Activated CD4-positive, alpha-beta T cell treated with anti-CD3 and anti-CD28 coated beads, Interleukin-2, amount 50 U/mL, for 1 hour (primary cell): ENCODE measurements around the gene CEP350.
"Not testable (repeated sequence)": the region's sequence is repeated elsewhere in the genome, so short reads cannot be mapped to it uniquely, and the experiment has no call there.

Source experiments
- DNase-seq: peaks from one replicate; pipeline ENCODE4 v3.0.0-alpha.2; 2020

CEP350 gene

DNA sequence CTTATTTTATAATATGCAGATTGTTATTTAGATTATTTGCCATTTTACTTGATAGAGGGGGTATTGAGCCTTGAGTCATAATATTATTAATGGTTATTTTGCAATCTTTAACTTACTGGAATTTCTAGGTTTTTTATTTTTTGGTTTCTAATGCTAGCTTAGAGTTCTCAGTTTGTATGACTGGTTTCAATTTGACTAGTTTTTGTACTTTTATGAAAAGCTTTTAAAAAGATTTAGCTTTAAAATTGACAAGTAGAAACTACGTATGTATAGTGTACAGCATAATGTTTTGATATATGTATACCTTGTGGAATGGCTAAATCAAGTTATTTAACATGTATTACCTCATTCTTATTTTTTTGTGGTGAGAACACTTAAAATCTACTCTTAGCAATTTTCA lies 41.5 kb downstream of the CEP350 start:
- no peak for DNase-seq

DNA sequence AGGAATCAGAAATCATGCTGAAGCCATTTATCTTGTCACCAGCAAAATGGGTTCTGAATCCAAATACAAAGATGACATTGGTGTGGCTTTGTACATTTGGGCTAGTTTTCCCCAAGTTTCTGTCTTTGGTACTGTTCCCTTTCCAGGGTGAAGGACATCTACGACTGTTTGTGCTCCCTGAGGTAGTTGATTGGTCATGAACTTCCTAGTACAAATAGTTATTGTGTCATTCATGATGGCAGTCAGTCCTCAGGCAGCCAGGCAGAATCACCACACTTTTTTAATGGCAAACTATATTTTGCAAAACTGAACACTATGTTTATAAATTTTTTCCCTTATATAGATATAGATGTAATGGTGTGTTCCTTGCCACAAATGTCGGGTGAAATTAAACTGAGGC lies 46.0 kb downstream of the CEP350 start:
- no peak for DNase-seq

DNA sequence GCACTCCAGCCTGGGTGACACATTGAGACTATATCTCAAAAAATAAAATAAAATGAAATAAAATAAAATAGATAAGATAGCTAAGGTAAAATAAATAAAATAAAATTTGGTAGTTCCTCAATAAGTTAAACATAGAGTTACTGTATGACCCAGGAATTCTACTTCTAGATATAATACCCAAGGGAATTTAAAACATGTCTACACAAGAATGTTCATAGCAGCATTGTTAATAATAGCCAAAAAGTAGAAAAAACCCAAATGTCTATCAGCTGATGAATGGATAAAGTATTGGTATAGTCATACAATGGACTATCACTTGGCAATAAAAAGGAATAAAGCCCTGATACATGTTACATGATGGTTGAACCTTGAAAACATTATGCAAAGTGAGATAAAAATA lies 47.8 kb downstream of the CEP350 start:
- no peak for DNase-seq

DNA sequence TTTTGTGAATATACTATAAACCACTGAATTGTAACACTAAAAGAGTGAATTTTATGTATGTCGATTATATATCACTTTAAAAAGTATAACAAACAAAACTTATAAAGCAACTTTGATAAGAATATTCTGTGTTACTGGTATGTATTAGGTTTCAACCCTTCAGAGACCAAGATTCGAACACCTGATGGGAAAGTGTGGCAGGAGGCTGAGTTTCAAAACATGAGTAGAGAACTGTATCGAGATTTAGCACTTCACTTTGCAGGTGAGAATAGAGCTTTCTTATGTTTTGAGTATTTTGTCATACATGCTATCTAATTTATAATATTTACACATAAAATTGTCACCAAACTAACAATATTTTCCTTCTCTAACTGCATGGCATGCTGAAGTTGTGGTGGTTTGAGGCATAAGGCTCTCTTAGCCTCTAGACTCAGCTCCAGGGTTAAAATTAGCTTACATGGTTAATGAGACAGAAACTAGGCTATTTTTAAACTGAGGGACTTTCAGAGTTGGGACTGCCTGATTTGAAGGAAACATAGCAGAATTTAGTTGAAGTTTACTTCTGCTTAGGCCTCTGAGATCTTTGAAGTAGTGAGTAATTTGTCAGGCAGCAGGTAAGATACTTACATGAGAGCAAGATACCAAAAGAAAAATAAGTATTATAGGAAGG lies 48.6 kb downstream of the CEP350 start:
- DNase-seq = no peak

DNA sequence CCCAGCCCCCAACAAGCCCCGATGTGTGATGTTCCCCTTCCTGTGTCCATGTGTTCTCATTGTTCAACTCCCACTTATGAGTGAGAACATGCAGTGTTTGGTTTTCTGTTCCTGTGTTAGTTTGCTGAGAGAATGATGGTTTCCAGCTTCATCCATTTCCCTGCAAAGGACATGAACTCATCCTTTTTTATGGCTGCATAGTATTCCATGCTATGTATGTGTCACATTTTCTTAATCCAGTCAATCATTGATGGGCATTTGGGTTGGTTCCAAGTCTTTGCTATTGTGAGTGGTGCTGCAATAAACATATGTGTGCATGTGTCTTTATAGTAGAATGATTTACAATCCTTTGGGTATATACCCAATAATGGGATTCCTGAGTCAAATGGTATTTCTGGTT lies 52.2 kb downstream of the CEP350 start:
- not testable (repeated sequence) for DNase-seq

DNA sequence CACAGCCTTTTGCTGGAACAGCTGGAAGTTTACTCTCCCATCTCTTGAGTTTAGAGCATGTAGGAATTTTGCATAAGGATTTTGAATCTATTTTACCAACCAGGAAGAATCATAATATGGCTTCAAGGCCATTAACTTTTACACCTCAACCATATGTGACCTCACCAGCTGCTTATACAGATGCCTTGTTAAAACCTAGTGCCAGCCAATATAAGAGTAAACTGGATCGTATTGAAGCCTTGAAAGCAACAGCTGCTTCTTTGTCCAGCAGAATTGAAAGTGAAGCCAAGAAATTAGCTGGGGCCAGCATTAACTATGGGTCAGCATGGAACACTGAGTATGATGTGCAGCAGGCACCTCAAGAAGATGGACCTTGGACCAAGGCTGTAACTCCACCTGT lies 65.4 kb downstream of the CEP350 start:
- no peak for DNase-seq

DNA sequence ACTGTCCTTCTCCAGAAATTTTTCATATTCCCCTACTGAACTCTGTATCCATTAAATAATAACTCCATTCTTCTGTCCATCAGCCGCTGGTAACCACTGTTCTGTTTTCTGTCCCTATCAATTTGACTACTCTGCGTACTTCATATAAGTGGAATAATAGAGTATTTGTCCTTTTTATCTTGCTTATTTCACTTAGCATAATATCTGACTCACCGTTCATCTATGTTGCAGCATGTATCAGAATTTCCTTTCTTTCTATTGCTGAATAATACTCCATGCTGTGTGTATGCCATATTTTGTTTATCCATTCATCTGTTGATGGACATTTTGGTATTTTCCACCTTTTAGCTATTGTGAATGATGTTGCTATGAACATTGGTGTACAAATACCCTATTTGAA lies 71.9 kb downstream of the CEP350 start:
- DNase-seq = no peak

DNA sequence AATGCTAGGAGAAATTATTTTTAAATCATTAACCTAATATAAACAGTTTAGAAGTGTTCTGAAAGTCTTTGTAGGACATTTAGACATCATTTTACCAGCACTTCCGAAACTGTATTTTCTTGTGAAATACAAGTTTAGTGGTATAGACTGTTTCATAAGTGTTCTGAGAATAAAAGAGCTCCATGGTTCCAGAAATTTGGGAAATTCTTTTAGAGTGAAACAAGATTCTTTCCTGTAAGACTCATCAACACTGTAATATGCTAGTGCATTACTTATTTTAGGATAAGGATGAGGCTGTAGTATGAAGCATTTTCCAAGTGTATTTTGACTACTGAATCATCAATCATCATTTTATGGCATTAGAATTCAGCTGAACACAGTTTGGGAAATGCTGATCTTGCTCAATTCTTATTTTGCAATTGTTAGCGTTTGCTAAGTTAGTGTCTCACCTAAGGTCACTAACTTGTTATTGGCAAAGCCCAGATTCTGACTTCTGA lies 73.4 kb downstream of the CEP350 start:
- no peak for DNase-seq

DNA sequence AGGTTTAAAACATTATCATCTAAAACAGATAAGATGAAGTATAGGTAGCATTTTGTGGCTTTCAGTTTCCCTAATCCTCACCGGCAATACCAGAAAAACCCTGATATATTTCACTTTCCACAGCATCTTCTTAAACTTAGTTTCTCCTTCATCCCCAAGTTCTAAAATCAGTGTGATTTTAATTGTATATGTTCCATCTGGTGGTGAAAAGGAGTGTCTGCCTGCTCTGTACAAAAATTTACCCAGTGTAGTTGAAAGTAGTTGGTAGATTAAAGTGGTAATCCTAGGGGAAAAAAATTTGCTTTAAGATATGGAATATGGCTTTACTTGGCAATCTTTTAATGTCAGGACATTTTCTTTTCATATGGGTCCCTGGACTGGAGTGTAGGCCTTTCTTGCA lies 74.3 kb downstream of the CEP350 start:
- no peak for DNase-seq

DNA sequence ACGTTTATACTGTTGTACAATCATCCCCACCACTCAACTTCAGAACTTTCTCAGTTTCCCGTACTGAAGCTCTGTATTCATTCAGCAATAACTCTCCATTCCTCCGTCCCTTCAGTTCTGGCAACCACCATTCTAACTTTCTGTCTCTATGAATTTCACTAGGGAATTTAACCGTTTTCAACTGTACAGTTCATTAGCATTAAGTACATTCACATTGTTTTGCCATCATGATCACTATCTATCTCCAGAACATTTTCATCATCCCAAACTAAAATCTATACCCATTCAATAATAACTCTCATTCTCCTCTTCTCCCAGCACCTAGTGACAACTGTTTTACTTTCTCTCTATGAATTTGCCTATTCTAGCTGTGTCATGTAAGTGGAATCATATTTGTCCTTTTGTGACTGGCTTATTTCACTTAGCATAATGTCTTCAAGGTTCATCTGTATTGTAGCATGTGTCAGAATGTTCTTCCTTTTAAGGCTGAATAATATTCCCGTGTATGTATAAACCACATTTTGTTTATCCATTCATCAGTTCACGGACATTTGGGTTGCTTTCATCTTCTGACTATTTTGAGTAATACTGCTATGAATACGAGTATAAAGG lies 75.0 kb downstream of the CEP350 start:
- no peak for DNase-seq

DNA sequence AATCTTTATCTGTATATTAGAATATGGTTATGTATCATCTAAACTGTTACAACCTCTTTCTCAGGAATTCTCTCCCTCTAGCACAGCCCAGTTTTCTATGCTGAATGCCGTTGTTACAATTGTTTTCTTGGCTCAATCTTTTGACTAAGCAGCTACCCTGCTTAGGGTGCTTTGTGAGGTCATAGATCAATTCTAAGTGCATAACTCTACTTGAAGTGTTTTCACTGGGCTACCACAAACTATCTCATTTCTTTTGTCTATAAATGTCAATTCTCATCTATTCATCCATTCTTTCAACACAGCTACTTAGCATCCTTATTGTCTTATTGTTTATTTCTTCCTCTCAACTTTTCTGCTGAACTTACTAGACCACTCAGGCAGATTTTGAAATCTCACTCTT lies 77.1 kb downstream of the CEP350 start:
- DNase-seq = no peak

DNA sequence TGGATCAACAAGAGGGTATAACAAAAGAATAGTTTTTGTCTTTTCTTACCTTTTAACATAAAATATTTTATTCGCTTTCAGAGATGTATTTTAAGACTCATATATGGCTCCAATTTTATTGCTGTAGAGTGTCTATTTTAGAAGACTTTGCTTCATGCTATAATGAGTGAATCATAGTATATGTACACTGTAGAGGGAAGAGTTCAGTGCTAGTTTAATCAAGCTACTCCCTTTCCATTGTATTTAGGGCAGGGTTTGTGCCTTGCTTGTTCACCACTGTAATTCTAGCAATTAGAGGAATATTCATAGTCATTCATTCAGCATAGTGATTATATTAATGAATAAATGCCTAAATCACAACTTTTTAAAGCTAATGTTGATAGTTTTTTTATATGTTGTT lies 78.8 kb downstream of the CEP350 start:
- no peak for DNase-seq

DNA sequence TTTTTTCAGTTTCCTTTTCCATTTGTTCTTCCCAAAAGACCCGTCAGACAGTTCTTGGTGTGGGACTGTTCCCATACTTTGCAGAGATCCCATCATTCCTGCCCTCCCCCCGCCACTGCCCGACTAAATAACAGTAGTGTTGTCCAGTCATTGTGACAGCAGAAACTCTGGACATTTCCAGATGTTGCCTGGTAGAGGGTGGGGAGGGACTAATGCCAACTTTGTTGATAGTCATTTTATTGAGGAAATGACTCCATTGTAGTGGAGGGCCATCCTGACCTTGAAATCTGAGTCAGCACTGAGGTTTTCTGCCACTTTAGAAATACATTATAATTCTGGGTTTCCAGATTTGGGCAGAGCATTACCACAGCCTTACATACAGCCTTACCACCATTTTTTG lies 85.4 kb downstream of the CEP350 start:
- DNase-seq = no peak

DNA sequence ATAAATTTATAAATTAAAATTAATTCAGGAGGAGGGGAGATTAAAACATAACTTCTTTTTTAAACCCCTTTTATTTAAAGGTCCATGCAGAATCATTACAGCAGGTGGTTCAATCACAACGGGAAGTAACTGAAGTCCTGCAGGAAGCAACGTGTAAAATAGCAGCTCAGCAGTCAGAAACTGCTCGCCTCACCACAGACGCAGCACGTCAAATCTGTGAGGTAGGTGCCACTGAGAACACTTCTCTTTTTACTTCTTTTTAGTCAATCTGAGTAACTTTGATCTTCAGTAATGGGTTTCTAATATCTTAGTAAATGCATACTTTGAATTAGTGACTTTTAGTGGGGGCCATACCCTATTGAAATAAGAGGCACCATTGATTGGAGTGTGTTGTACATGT lies 87.0 kb downstream of the CEP350 start:
- no peak for DNase-seq

DNA sequence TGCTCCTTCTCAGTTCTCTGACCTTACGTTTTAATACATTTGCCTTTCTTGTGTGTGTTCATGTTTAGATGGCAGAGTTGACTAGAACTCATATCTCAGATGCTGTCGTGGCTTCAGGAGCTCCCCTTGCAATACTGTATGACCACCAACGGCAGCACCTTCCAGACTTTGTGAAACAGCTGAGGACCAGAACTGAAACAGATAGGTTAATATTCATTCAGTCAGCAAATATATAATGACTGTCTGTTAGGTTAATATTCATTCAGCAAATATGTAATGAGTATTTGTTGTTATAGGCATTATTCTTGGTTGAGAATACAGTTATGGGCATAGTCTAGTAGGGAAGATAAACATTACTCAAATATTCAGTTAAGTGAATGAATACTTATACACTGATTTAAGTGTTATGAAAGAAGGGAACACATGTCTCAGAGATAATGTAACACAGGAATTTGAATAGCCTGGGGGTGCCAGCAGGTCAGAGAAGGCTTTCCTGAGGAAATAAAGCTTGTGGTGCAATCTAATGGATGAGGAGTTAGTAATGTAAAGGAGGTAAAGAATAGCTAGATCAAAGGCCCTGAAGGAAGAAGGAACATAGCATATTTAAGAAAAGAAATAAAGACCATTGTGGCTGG lies 88.5 kb downstream of the CEP350 start:
- no peak for DNase-seq

DNA sequence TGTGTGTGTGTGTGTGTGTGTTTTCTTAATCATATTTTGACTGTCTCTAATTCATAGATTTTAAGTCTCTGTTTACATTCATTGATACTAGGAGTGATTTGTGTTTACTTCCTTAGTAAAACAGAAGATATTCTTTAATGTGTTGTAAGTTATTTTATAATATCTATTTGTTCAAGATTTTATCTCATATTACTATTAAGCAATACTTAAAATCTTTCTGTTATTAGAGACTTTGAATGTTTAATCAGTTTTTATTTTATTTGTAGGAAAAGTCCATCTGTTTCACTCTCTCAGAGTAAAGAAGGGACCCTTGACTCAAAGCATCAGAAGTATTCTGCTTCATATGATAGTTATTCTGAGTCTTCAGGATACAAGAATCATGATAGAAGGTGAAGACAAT lies 89.2 kb downstream of the CEP350 start:
- DNase-seq = no peak

DNA sequence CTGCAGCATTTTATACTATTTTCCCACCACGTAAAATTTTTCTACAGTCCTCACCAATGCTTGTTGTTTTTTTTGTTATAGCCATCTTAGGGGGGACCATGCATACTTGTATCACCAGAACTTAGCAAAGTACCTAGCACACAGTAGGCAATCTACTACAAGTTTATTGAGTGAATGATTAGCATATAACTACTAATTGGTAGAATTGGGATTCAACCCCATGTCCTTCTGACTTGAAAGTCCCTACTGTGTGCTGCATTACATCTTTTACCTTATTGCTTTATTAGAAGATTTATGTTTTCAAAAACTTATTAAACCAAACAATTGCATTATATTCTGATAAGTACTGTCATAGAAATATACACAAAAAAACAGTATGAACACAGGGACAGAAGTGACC lies 92.1 kb downstream of the CEP350 start:
- no peak for DNase-seq

DNA sequence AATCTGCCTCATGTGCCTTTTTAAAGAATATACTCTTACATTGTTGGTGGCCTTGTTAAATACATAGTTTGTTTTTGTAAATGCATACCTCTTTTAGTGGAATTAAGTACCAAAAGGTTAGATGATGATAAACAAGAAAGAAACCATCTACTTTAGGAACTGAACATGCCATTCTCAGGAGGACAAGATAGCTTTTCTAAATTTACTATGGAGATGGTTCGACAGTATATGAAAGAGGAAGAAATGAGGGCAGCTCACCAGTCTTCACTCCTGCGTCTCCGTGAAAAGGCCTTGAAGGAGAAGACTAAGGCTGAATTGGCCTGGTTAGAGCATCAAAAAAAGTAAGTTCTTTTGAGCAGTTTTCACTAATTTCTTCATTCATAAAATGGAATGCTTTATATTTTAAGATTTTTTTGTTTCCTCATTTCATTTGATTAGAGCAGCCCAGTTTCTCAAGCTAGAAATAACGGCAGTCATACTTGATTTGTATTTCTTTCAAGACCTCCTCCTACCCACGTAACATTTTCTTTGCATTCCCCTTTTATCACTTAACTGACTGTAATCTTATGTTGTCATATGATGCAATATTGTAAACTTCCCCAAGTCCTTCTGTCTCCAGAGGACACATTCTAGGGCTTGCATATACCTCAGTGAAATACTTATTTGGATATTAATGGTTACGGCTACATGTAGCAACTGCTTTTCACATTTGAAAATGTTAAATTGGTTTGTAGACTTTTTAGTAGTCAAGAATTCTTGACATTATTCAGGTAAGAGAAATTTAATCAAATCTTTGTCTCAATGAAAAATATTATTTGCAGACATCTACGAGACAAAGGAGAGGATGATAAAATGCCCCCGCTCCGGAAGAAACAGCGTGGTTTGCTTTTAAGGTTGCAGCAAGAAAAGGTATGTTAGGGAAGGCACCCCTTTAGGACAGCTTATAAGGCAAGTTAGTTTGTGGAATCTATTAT lies 99.3 kb downstream of the CEP350 start:
- DNase-seq = no peak

DNA sequence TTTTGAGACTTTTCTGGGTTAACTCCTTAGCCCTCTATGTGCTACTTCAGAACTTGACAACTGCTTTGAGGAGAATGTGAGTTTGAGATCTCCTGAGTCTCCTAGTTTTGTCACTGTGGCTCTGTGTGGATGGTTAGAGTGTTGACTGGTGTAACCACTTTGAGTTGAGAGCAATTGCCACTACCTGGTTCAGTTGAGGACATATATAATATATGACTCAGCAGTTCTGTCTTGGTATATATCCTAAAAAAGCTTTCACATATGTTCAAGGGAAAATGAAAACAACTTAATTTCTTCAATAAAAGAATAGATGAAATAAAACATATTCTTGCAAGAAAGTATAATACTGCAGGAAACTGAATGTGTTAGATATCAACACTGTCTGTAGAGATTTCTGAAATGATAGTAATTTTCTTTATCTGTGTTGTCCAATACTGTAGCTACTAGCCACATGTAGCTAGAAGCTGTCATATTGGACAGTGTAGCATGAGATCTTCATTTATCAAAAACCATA lies 103.3 kb downstream of the CEP350 start:
- DNase-seq = no peak

DNA sequence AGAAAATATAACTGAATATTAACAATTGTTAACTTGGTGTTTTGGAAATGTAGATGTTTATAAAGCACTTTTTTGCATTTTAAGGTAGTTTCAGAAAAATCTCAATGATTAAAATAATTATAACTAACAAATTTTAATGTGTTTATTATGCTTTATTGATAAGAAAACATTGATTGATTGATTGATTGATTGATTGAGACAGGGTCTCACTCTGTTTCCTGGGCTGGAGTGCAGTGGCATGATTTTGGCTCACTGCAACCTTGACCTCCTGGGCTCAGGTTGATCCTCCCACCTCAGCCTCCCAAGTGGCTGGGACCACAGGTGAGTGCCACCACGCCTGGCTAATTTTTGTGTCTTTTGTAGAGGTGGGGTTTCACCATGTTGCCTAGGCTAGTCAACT lies 106.4 kb downstream of the CEP350 start:
- DNase-seq = no peak

DNA sequence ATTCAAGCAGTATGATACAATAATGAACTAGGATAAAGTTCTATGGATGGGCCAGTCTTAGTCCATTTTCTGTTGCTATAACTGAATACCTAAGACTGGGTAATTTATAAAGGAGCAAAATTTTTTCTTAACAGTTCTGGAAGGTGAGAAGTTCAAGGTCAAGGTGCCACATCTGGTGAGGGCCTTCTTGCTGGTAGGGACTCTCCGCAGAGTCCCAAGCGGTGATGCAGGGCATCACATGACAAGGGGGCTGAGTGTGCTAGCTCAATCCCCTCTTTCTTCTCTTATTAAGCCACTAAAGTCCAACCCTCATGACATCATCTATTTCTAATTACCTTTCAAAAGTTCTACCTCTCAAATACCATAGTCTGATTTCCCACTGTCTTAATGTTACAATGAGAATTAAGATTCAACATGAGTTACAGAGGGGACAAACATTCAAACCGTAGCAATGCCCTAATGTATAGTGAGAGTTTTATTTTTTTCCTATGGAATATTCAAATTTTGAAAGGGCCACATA lies 107.9 kb downstream of the CEP350 start:
- DNase-seq = no peak

DNA sequence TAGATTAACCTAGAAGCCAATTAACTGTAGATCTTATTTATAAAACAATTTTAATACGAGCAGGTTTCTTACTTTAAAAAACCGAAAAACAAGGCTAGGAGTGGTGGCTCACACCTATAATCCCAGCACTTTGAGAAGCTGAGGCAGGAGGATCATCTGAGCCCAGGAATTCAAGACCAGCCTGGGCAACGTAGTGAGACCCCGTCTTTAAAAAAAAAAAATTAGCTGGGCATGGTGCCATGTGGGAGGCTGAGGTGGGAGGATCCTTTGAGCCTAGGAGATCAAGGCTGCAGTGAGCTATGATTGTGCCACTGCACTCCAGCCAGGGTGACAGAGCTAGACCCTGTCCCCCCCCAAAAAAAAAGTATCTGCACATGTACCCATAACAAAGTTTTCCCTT lies 110.8 kb downstream of the CEP350 start:
- no peak for DNase-seq

DNA sequence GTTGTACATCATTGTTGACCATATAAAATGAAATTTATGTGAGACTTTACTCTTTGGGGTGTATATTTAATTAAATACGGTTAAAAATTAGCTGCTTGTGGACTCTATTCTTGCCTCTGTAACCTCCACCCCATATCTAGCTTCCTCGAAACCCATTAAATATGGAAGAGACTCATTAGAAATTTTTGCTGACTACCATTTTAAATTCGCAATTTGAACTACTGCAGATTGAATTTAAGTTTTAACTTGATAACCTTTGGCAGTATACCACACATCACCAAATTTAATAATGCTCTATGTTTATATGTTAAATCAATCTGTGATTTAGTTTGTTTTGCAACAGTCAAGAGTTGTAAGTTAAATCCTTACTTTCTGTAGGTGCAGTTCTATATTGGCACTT lies 111.5 kb downstream of the CEP350 start:
- no peak for DNase-seq
